Left hindlimb (tissue), 1 donor: ENCODE measurements around the gene TASOR.
A peak's percentile ranks its signal among the peaks of the same experiment; 100 is the strongest.
"Not testable (repeated sequence)": the region's sequence is repeated elsewhere in the genome, so short reads cannot be mapped to it uniquely, and the experiment has no call there.

Source experiments
- DNase-seq: peaks from one replicate; pipeline ENCODE4 v3.0.0-alpha.2; 2018

The TASOR gene

GRCh38 chr3:56683122-56683817 lies at the start of gene TASOR:
TASOR (minus strand) TSS chr3:56683265; CDS start chr3:56683006, 259 bp downstream.
- peak; percentile 87 for DNase-seq

GRCh38 chr3:56732109-56732508 lies 49.0 kb upstream of the TASOR start:
- DNase-seq: no peak

- peak; percentile 64 for DNase-seq
These were observed 42.1 kb upstream of the TASOR start for GRCh38 chr3:56725175-56725574.

GRCh38 chr3:56724676-56725075 lies 41.6 kb upstream of the TASOR start:
- no peak for DNase-seq

GRCh38 chr3:56720849-56721248 lies 37.8 kb upstream of the TASOR start:
- DNase-seq: no peak

- DNase-seq: not testable (repeated sequence)
These were observed 35.7 kb upstream of the TASOR start for GRCh38 chr3:56718809-56719208.

- DNase-seq: no peak
These were observed 28.3 kb upstream of the TASOR start for GRCh38 chr3:56711344-56711743.

- DNase-seq: not testable (repeated sequence)
These were observed 24.3 kb upstream of the TASOR start for GRCh38 chr3:56707412-56707811.

- DNase-seq: no peak
These were observed 23.6 kb upstream of the TASOR start for GRCh38 chr3:56706629-56707028.

- no peak for DNase-seq
These were observed 21.6 kb upstream of the TASOR start for GRCh38 chr3:56704706-56705105.

- no peak for DNase-seq
These were observed 19.6 kb upstream of the TASOR start for GRCh38 chr3:56702490-56703315.

GRCh38 chr3:56700151-56700550 lies 17.1 kb upstream of the TASOR start:
- no peak for DNase-seq

- no peak for DNase-seq
These were observed 12.0 kb upstream of the TASOR start for GRCh38 chr3:56694867-56695683.

- no peak for DNase-seq
These were observed 10.7 kb upstream of the TASOR start for GRCh38 chr3:56693750-56694149.

- DNase-seq: not testable (repeated sequence)
These were observed 9.7 kb upstream of the TASOR start for GRCh38 chr3:56692520-56693433.

- DNase-seq: not testable (repeated sequence)
These were observed 8.9 kb upstream of the TASOR start for GRCh38 chr3:56692001-56692365.

GRCh38 chr3:56691165-56692000 lies 8.3 kb upstream of the TASOR start:
- DNase-seq: no peak

- no peak for DNase-seq
These were observed 6.2 kb upstream of the TASOR start for GRCh38 chr3:56689303-56689702.

- no peak for DNase-seq
These were observed 5.1 kb upstream of the TASOR start for GRCh38 chr3:56688191-56688590.

GRCh38 chr3:56684029-56684428 lies 964 bp upstream of the TASOR start:
- no peak for DNase-seq

GRCh38 chr3:56682462-56683121 lies 473 bp downstream of the TASOR start:
- DNase-seq: peak; percentile 82
